ENCODE results near the gene GPR61. TPM values are rescaled to one million over a fixed set of nuclear protein-coding genes. Genes with fewer than 3 reads are reported as not detected.

Gene GPR61
- total RNA-seq, 6 experiments from 2014 or later, result 0.12 TPM; not detected in 5

DNA sequence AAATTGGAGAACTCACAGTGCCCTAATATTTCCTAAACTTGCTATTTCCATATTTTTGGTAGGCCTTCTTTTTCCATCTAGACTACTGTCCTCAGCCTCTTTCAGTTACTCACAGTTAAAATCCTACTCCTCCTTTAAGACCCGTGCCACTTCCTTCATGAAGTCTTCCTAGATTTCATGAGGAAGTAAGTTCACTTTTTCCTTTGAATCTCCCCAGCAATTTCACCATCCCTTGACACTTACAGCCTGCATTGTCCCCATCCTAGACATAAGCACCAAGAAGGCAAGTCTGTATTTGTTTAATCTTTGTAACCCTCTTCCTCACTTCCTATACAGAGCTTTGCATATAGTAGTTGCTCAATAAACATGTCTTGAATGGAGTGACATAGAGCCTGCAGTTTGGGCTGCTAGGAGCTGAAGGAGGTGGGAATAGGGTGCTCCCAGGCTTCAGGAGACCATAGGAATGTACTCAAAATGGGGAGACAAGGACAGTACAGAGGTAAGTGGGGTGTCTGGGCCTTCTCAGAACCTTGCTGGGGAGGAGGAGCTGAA, 5.3 kb upstream of the GPR61 start:
- Mint-ChIP-seq H3K36me3 (ENCODE audit: low read depth) (no peaks in the 10 kb centered on the region), H3K9me3 (no peaks in the 10 kb centered on the region), H3K4me1 (ENCODE audit: low read depth) (peaks cover 30% of the 10 kb centered on the region), H3K27ac (no peak overlapping the region), H3K27me3 (ENCODE audit: insufficient read depth) (peaks cover 7% of the 10 kb centered on the region), H3K4me3 (no peak overlapping the region)
- no peak for DNase-seq
- TF ChIP-seq, protein P1, sequence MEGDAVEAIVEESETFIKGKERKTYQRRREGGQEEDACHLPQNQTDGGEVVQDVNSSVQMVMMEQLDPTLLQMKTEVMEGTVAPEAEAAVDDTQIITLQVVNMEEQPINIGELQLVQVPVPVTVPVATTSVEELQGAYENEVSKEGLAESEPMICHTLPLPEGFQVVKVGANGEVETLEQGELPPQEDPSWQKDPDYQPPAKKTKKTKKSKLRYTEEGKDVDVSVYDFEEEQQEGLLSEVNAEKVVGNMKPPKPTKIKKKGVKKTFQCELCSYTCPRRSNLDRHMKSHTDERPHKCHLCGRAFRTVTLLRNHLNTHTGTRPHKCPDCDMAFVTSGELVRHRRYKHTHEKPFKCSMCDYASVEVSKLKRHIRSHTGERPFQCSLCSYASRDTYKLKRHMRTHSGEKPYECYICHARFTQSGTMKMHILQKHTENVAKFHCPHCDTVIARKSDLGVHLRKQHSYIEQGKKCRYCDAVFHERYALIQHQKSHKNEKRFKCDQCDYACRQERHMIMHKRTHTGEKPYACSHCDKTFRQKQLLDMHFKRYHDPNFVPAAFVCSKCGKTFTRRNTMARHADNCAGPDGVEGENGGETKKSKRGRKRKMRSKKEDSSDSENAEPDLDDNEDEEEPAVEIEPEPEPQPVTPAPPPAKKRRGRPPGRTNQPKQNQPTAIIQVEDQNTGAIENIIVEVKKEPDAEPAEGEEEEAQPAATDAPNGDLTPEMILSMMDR (IDR thresholded peaks at IDR 0.05), result no peak

DNA sequence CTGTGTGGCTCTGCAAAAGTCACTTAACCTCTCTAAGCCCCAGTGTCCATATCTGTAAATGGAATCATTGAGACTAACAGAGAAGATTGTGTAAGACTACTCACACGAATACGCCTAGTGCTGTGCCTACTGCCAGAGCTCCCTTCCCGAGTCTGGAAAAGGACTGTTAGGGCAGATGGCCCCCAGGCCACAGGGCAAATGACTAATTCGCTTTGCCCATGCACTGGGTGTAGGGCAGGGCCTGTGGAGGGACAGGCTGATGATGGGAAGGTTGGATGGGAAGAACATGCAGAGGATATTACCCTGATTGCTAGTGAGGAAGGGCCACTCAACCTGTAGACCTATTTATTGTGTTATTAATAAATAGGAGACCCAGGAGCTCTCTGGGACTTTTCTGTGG, 4.2 kb upstream of the GPR61 start:
- no peak for DNase-seq
- H3K4me3 Mint-ChIP-seq, result no peak overlapping the region

DNA sequence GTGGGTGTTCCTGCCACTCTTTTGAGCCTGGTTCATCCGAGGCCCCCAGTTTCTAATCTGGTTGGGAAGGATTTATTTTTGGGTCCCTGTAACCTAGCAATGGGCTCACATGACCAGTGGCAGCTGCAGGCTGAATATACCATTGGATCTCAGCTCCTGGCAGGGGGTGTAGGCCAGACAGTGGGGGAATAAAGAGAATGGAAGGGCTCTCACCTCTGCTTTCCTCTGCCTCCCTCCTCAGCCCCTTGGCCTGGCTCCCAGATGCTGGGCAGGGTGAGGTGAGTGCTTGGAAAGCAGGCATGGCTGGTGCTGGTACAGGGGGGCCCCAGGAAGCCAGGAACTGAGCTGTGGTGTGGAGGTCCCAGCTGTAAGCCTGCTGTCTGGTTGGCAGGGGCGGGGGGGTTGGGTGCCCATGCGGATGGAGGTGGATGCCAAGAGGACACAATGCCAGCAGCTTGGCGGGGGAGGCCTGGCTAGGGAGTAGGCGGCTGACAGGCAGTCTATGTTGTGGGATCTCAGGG, 3.6 kb upstream of the GPR61 start:
- H3K36me3 Mint-ChIP-seq (ENCODE audit: low read depth), result no peaks in the 10 kb centered on the region
- H3K27ac Mint-ChIP-seq, result no peak overlapping the region
- peaks cover 19% of the 10 kb centered on the region for H3K4me1 Mint-ChIP-seq (ENCODE audit: low read depth)
- peaks cover 13% of the 10 kb centered on the region for H3K27me3 Mint-ChIP-seq (ENCODE audit: insufficient read depth)
- TF ChIP-seq, protein P1 (IDR thresholded peaks at IDR 0.05), result no peak
- no peak overlapping the region for H3K4me3 Mint-ChIP-seq
- no peaks in the 10 kb centered on the region for H3K9me3 Mint-ChIP-seq
- DNase-seq, result no peak

More for the DNA sequence above, 4.2 kb upstream of the GPR61 start:
- peaks cover 13% of the 10 kb centered on the region for H3K27me3 Mint-ChIP-seq (ENCODE audit: insufficient read depth)
- no peaks in the 10 kb centered on the region for H3K9me3 Mint-ChIP-seq
- TF ChIP-seq, protein P1 (IDR thresholded peaks at IDR 0.05), result no peak
- H3K4me1 Mint-ChIP-seq (ENCODE audit: low read depth), result peaks cover 22% of the 10 kb centered on the region
- no peak overlapping the region for H3K27ac Mint-ChIP-seq
- no peaks in the 10 kb centered on the region for H3K36me3 Mint-ChIP-seq (ENCODE audit: low read depth)

DNA sequence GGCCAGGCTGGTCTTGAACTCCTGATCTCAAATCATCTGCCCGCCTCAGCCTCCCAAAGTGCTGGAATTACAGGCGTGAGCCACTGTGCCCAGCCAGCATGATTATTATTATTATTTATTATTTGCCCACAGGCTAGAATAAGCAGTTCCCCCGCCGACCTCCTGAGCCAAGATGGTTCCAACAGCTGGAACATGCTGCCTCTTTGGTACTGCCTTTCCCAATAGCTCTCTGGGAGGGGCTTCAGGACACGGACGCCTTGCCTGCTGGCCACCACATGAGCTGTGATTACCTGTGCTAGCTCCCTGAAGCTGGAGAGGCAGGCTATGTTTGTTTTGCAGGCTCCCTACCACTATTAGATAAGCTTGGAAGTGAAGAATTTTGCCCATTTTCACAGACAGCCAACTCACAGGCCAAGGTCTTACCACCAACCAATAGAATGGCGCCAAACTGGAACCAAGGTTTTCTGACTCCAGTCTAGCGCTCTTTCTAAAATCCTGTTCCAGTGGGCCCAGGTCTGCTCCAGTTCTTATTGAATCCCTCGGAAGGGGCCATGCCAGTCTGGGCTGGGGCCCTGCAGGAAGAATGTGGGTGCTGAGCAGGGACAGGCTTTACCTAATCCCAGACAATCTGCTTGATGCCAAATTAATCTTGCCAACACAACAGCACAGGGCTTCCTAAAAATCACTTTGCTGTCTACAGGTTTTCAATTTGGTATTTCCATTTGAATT, 2.1 kb upstream of the GPR61 start:
- H3K4me3 Mint-ChIP-seq, result no peak overlapping the region
- no peaks in the 10 kb centered on the region for H3K36me3 Mint-ChIP-seq (ENCODE audit: low read depth)
- peaks cover 13% of the 10 kb centered on the region for H3K27me3 Mint-ChIP-seq (ENCODE audit: insufficient read depth)
- H3K4me1 Mint-ChIP-seq (ENCODE audit: low read depth), result peaks cover 14% of the 10 kb centered on the region
- TF ChIP-seq, protein P1 (IDR thresholded peaks at IDR 0.05), result no peak
- H3K9me3 Mint-ChIP-seq, result no peaks in the 10 kb centered on the region
- no peak overlapping the region for H3K27ac Mint-ChIP-seq
- DNase-seq, result no peak

DNA sequence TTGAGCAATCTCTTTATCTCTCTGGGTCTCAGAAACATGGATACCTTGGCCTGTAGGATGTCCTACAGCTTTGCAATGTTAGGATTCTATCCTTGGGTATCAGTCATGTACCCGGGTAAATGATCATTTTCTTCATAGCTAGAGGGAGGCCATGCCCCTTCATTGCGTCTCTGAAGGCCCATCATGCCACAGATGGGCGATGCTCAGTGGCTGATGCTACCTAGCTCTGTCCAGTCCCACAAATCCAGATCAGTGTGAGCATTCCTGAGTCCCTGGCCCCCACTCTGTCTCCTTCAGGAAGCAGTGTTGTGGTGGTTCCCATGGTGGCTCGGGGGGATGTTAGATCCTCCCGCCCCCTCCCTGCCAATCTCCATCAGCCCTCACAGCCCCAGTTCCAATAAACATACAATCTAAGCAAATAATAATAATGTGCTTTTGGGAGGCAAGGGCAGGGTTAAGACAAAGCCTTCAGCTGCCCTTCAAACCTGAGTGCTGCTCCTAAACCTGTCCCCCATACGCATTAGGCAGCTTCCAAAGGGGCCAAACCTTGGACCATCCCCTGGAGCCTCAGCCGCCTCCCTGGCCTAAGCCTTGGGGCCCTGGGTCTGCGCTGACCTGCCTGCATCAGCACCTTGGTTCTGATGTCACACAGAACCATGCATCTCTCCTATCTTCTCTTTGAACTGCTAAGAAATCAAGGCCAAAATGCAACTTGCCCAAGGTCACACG, 681 bp upstream of the GPR61 start:
- H3K36me3 Mint-ChIP-seq (ENCODE audit: low read depth), result no peaks in the 10 kb centered on the region
- H3K27me3 Mint-ChIP-seq (ENCODE audit: insufficient read depth), result peaks cover 13% of the 10 kb centered on the region
- TF ChIP-seq, protein P1 (IDR thresholded peaks at IDR 0.05), result no peak
- no peak overlapping the region for H3K4me3 Mint-ChIP-seq
- H3K4me1 Mint-ChIP-seq (ENCODE audit: low read depth), result peaks cover 8% of the 10 kb centered on the region
- no peak for DNase-seq
- no peaks in the 10 kb centered on the region for H3K9me3 Mint-ChIP-seq
- no peak overlapping the region for H3K27ac Mint-ChIP-seq
